Progenitor cell of endocrine pancreas (in vitro differentiated cells): Measurements from ENCODE around the gene SPCS3. TPM values are rescaled to one million over a fixed set of nuclear protein-coding genes. Genes with fewer than 3 reads are reported as not detected.

Source experiments
- DNase-seq: peaks from one replicate; pipeline ENCODE4 v3.0.0; 2021; ENCODE audit warnings: low spot score; ENCODE audit not compliant: unreplicated experiment
- H3K27ac Mint-ChIP-seq: 2 replicates; pipeline ENCODE4 v1.8.0; 2021; ENCODE audit warnings: mild to moderate bottlenecking, moderate library complexity, mixed read lengths
- H3K27me3 Mint-ChIP-seq: 2 replicates; pipeline ENCODE4 v1.8.0; 2021; ENCODE audit warnings: mixed read lengths
- H3K36me3 Mint-ChIP-seq: 2 replicates; pipeline ENCODE4 v1.8.0; 2022; ENCODE audit warnings: mixed read lengths; ENCODE audit not compliant: insufficient read depth
- H3K4me1 Mint-ChIP-seq: 2 replicates; pipeline ENCODE4 v1.8.0; 2021; ENCODE audit warnings: low read depth, mixed read lengths
- H3K4me3 Mint-ChIP-seq: 2 replicates; pipeline ENCODE4 v1.8.0; 2021; ENCODE audit warnings: low read depth, mild to moderate bottlenecking, moderate library complexity, mixed read lengths
- H3K9me3 Mint-ChIP-seq: 2 replicates; pipeline ENCODE4 v1.8.0; 2021; ENCODE audit warnings: low read depth, mixed read lengths
- total RNA-seq: library from RNA; stranded (reverse); gene quantifications from 2 replicates; pipeline ENCODE4 v1.2.1, GENCODE V29; 2021
- TF ChIP-seq, protein P1 (sequence below): fragments of 200-600 bp; sonication (generic); IDR thresholded peaks from one replicate; pipeline ENCODE4 v1.5.0; 2021; ENCODE audit warnings: antibody characterized with exemption, mild to moderate bottlenecking; ENCODE audit not compliant: unreplicated experiment

The SPCS3 gene
- total RNA-seq, 1 donor from 2014 or later = 118 TPM

GRCh38 chr4:176303938-176304337, 15.8 kb upstream of the SPCS3 start:
- Mint-ChIP-seq H3K27ac (no peak overlapping the region), H3K9me3 (no peaks in the 10 kb centered on the region), H3K27me3 (no peaks in the 10 kb centered on the region), H3K4me1 (no peaks in the 10 kb centered on the region), H3K4me3 (no peak overlapping the region), H3K36me3 (no peaks in the 10 kb centered on the region)
- TF ChIP-seq, protein P1, sequence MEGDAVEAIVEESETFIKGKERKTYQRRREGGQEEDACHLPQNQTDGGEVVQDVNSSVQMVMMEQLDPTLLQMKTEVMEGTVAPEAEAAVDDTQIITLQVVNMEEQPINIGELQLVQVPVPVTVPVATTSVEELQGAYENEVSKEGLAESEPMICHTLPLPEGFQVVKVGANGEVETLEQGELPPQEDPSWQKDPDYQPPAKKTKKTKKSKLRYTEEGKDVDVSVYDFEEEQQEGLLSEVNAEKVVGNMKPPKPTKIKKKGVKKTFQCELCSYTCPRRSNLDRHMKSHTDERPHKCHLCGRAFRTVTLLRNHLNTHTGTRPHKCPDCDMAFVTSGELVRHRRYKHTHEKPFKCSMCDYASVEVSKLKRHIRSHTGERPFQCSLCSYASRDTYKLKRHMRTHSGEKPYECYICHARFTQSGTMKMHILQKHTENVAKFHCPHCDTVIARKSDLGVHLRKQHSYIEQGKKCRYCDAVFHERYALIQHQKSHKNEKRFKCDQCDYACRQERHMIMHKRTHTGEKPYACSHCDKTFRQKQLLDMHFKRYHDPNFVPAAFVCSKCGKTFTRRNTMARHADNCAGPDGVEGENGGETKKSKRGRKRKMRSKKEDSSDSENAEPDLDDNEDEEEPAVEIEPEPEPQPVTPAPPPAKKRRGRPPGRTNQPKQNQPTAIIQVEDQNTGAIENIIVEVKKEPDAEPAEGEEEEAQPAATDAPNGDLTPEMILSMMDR = no peak
- no peak for DNase-seq

- no peak for DNase-seq
- no peak overlapping the region for H3K4me3 Mint-ChIP-seq
- H3K36me3 Mint-ChIP-seq = no peaks in the 10 kb centered on the region
- no peaks in the 10 kb centered on the region for H3K9me3 Mint-ChIP-seq
- TF ChIP-seq, protein P1 = no peak
- H3K27me3 Mint-ChIP-seq = no peaks in the 10 kb centered on the region
- H3K27ac Mint-ChIP-seq = peak overlapping the region; percentile 13
- H3K4me1 Mint-ChIP-seq = no peaks in the 10 kb centered on the region
These were observed 12.7 kb upstream of the SPCS3 start for GRCh38 chr4:176306837-176307665.

DNA sequence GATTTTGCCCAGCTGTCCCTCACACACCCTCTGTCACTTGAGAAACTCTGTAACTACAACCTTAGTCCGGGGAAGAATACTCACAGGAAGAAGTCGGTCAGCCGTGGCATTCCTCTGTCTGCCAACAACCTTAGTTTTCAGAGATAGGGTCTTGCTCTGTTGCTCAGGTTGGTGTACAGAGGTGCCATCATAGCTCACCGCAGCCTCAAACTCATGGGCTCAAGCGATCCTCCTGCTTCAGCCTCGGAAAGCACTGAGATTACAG, 12.2 kb upstream of the SPCS3 start:
- H3K9me3 Mint-ChIP-seq = no peaks in the 10 kb centered on the region
- H3K36me3 Mint-ChIP-seq = no peaks in the 10 kb centered on the region
- H3K4me3 Mint-ChIP-seq = no peak overlapping the region
- DNase-seq = no peak
- no peaks in the 10 kb centered on the region for H3K27me3 Mint-ChIP-seq
- TF ChIP-seq, protein P1 = no peak
- peak overlapping the region; percentile 13 for H3K27ac Mint-ChIP-seq
- no peaks in the 10 kb centered on the region for H3K4me1 Mint-ChIP-seq

DNA sequence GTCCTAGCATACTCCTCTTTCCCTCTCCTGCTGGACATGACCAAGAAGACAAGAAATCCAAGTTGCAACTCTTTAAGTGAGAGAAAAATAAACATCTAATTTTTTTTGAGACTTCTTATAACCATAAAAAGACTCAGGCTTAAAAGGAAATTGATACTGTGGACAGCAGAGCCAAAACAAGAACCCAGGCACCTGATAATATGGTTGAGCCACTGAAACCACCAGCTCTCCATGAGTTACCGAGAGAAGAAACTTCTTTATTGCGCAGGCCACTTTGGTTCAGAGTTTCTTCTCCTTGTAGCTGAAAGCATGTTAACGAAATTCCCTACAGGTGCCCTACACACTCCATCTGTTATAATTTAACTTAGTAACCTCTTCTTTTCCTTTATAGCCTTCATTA, 11.3 kb upstream of the SPCS3 start:
- Mint-ChIP-seq H3K4me3 (no peak overlapping the region), H3K4me1 (peaks cover 3% of the 10 kb centered on the region), H3K9me3 (no peaks in the 10 kb centered on the region), H3K27me3 (no peaks in the 10 kb centered on the region), H3K27ac (no peak overlapping the region), H3K36me3 (no peaks in the 10 kb centered on the region)
- TF ChIP-seq, protein P1 = no peak
- DNase-seq = no peak

- Mint-ChIP-seq H3K36me3 (no peaks in the 10 kb centered on the region), H3K4me1 (peaks cover 8% of the 10 kb centered on the region), H3K27me3 (no peaks in the 10 kb centered on the region), H3K27ac (no peak overlapping the region), H3K9me3 (no peaks in the 10 kb centered on the region), H3K4me3 (no peak overlapping the region)
- DNase-seq = no peak
- TF ChIP-seq, protein P1 = no peak
These were observed 10.7 kb upstream of the SPCS3 start for GRCh38 chr4:176309046-176309445.
